GM12872 (cell line): ENCODE data around the gene PDXK.

ENCODE experiments used
- CTCF ChIP-seq: IDR thresholded peaks from 3 replicates; pipeline ENCODE4 v1.5.1; 2011; ENCODE audit warnings: low read depth, mild to moderate bottlenecking, low read length, moderate library complexity; ENCODE audit not compliant: insufficient read depth

Gene PDXK

GRCh38 chr21:43701936-43702784 lies 16.8 kb upstream of the PDXK start:
- no peak for TF ChIP-seq CTCF

- TF ChIP-seq CTCF, result no peak
Measured at GRCh38 chr21:43702785-43703034, 16.2 kb upstream of the PDXK start.

GRCh38 chr21:43703035-43703880 lies 15.7 kb upstream of the PDXK start:
- TF ChIP-seq CTCF, result no peak

GRCh38 chr21:43707462-43707861 lies 11.5 kb upstream of the PDXK start:
- TF ChIP-seq CTCF, result no peak

GRCh38 chr21:43708745-43709381 lies 10.1 kb upstream of the PDXK start:
- no peak for TF ChIP-seq CTCF

- TF ChIP-seq CTCF, result no peak
Measured at GRCh38 chr21:43712268-43712942, 6.5 kb upstream of the PDXK start.

- no peak for TF ChIP-seq CTCF
Measured at GRCh38 chr21:43716376-43717165, 2.4 kb upstream of the PDXK start.
